ENCODE data around the gene ADPRH.

The ADPRH gene

DNA sequence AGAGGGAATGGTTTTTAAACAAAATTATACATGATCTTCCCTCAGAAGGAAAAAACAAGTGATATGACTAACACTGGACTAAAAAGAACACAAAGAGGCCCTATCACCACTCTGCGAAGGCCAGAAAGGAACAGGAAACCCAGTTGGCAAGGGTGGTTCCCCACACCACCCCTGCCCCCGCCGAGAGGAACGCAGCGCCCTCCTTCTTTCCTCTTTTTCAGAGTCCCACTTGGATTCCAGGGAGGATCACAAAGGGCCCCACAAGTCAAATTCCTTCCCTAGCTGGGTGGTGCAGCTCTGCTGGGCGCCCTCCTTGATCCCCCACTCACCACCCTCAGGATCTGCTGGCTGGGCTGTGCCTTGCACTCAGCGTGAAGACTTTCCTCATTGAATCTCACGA is 48.2 kb downstream of the ADPRH start:
- peaks cover 27% of the 10 kb centered on the region for H3K4me1 Mint-ChIP-seq
- no peak for ATAC-seq
- DNase-seq = no peak
- peaks cover 59% of the 10 kb centered on the region for H3K27me3 Mint-ChIP-seq
- no peaks in the 10 kb centered on the region for H3K9me3 Mint-ChIP-seq
- H3K4me3 Mint-ChIP-seq = peak overlapping the region; percentile 13 to 45
- peak overlapping the region; percentile 36 to 62 for H3K27ac Mint-ChIP-seq

DNA sequence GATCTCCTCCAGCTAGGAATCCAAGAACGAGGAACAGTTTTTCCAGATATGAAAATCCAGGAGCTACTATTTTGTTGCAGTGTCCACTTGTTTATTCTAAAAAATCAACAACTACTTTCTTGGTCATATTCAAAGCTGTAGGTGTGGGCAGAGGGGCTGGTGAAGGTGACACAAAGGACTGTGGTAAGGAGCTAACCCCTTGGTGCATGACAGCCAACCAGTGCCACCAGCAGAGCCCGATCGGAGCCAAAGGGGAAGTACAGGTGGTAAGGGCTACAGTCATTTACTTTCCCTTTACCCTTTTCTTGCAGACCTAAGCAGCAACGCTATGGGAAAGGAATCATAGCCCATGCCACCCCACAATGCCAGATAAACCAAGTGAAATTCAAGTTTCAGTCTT is 49.1 kb downstream of the ADPRH start:
- H3K27ac Mint-ChIP-seq = no peak overlapping the region
- DNase-seq = peak; percentile 25 to 77
- peaks cover 27% of the 10 kb centered on the region for H3K4me1 Mint-ChIP-seq
- ATAC-seq = peak; percentile 98
- H3K9me3 Mint-ChIP-seq = no peaks in the 10 kb centered on the region
- H3K27me3 Mint-ChIP-seq = peaks cover 67% of the 10 kb centered on the region
- peak overlapping the region; percentile 36 to 53 for H3K4me3 Mint-ChIP-seq

DNA sequence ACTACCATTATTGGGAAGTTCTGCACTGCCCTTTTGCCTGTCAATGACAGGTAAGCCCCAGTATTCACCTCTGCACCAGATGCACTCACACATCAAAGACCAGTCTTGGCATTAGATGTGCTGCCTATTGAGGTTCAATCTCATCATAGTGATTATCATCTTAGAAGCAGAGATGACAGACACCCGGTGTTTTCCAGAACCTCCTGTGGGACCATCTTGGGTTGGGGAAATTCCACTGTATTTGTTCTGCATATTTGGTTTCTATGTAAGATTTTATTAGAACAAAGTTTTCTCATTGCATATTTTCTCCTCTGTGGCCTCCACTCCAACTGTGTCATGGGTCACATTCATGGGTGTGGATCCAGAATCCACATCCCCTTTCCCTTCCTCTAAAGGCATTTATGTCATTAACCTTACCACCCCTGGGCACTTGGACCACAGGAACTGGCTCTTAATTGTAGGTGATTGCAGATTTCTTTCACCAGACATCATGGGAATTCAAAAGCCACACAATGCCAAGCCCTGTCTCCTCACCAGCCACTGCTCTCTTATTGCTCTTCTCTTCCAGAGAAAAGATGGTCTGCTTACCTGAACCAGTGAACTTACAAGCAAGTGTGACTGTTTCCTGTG is 49.6 kb downstream of the ADPRH start:
- ATAC-seq = peak; percentile 56
- Mint-ChIP-seq H3K4me1 (peaks cover 27% of the 10 kb centered on the region), H3K27ac (peak overlapping the region in 1 of 2 donors; percentile 48), H3K27me3 (peaks cover 67% of the 10 kb centered on the region), H3K9me3 (no peaks in the 10 kb centered on the region), H3K4me3 (no peak overlapping the region)
- peak in 1 of 2 donors; percentile 19 for DNase-seq

DNA sequence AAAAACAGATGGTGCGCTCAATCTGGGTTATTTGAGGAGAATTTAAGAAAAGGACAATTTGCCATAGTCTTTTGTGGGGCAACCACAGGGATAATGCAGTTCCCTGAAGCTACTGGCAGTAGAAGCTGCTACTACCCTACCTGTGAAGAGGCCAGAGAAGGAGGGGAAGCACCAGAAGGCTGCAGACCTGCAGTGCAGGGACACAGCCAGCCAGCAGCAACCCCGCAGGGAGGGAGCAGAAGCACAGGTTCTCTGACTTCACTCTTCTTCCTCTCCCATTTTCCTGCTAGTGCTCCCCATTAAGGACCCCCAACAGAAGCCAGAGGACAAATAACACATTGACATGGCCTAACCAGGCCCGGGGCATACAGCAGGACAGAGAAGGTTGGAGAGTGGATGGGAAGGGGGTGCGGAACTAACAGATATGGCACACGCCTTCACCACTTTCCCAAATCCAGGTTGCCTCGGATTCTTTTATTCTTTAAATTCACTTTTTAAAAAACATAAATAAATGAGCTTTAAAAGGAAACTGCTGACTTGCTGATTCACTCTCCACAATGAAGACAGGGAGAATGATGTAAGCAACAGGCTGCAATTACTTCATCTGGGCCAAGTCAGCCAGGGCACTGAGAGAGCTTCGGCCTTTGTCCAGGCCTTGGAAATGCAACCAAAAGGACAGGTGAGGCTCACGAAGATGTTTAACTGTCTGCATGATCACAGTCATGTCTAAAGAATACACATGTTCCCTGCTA is 51.0 kb downstream of the ADPRH start:
- no peak for ATAC-seq
- peaks cover 61% of the 10 kb centered on the region for H3K27me3 Mint-ChIP-seq
- H3K4me3 Mint-ChIP-seq = no peak overlapping the region
- H3K4me1 Mint-ChIP-seq = peaks cover 27% of the 10 kb centered on the region
- H3K9me3 Mint-ChIP-seq = no peaks in the 10 kb centered on the region
- no peak overlapping the region for H3K27ac Mint-ChIP-seq
- DNase-seq = no peak

DNA sequence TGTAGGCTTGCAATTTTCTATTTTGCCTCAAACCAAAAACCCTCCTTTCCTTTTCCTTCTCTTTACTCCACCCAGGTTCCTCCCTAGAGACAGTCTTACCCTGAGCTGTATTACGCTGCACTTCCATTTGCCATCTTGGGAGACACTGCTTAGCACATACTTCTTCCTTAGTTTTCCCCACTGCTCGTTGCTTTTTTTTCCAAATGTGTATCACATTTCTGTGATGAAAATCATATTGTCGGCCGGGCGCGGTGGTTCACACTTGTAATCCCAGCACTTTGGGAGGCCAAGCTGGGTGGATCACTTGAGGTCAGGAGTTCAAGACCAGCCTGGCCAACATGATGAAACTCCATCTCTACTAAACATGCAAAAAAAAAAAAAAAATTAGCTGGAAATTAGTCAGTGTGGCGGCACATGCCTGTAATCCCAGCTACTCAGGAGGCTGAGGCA is 51.6 kb downstream of the ADPRH start:
- Mint-ChIP-seq H3K27me3 (peaks cover 55% of the 10 kb centered on the region), H3K9me3 (no peaks in the 10 kb centered on the region), H3K4me3 (no peak overlapping the region), H3K4me1 (peaks cover 27% of the 10 kb centered on the region), H3K27ac (peak overlapping the region in 1 of 2 donors; percentile 88)
- ATAC-seq (no peak), DNase-seq (no peak)

DNA sequence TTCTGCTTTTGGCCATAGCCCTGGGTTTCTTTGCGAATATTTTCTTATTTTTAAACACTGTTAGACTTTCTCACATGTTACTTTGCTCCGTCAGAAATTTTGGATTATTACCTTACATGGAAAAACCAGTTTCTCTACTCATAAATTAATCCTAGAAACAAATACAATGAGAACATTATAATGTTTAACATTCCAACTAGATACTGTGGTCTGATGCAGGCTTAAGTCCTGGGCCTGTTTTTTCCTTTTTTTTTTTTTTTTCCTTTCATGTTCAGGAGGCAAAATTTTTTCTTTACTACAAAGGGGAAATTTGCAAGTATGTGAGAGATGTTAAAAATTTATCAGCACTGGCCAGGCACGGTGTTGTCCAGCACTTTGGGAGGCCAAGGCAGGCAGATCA is 52.2 kb downstream of the ADPRH start:
- Mint-ChIP-seq H3K4me3 (no peak overlapping the region), H3K9me3 (no peaks in the 10 kb centered on the region), H3K4me1 (peaks cover 27% of the 10 kb centered on the region), H3K27me3 (peaks cover 49% of the 10 kb centered on the region), H3K27ac (no peak overlapping the region)
- no peak for DNase-seq
- no peak for ATAC-seq

DNA sequence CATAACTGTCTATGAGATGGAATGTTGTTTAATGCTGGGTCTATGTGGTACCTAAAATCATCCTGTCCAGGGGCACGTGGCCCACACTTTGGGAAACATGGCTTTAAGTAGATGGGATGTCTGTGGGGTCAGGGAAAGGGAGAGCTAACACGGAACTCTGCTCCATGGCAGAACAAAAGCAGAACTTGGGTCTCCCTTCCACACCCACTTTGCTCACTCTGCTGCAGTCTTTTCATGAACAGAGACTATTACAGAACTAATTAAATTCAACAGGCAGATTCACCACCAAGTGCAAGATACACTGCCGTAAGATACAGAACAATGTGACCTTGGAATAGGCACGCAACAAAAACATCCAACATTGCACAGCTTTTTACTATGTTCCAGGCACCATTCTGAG is 52.9 kb downstream of the ADPRH start:
- H3K27me3 Mint-ChIP-seq = peaks cover 42% of the 10 kb centered on the region
- H3K4me3 Mint-ChIP-seq = no peak overlapping the region
- DNase-seq = no peak

DNA sequence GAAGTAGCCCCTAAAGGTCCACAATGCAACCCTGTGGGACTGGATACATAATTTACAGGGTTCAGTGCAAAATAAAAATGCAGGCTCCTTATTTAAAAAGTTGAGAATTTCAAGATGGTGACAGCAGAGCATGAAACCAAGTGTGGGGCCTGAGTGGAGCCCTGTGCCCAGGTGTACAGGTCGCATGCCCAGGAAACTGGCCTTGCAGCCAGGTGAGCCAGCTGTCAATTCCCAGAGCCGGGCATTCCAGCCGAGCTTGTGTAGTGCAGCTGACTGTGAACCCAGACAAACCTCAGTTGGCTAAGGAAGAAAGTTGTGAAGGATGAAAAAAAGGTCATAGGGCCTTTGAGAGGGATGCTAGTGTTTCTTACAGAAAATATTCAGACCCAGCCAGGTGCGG is 53.5 kb downstream of the ADPRH start:
- H3K27me3 Mint-ChIP-seq = peaks cover 36% of the 10 kb centered on the region
- H3K9me3 Mint-ChIP-seq = no peaks in the 10 kb centered on the region
- peaks cover 21% of the 10 kb centered on the region for H3K4me1 Mint-ChIP-seq
- ATAC-seq = no peak
- H3K27ac Mint-ChIP-seq = no peak overlapping the region
- H3K4me3 Mint-ChIP-seq = no peak overlapping the region
- no peak for DNase-seq

More for the DNA sequence above, 52.9 kb downstream of the ADPRH start:
- no peak for ATAC-seq
- peaks cover 23% of the 10 kb centered on the region for H3K4me1 Mint-ChIP-seq
- H3K9me3 Mint-ChIP-seq = no peaks in the 10 kb centered on the region
- peak overlapping the region in 1 of 2 donors; percentile 70 for H3K27ac Mint-ChIP-seq

DNA sequence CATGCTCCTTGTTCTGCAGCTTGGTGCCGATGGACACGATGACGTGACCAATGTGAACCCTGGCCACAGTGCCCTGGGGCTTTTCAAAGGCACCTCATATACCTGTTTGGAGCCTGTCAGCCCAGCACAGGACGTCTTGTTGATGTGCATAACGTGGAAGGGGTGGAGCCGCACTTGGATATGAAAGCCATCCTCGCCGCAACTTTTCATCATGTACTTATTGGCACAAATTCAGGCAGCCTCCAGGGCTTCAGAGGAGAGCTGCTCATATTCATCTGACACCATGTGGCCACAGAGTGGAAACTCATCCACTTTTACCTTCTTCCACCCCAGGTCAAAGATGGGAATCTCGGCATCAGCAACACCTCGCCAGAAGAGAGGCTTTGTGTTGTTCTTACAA is 56.4 kb downstream of the ADPRH start:
- H3K27me3 Mint-ChIP-seq = peaks cover 12% of the 10 kb centered on the region
- H3K4me3 Mint-ChIP-seq = no peak overlapping the region
- peaks cover 10% of the 10 kb centered on the region in 2 donors for H3K9me3 Mint-ChIP-seq
- DNase-seq (no peak), ATAC-seq (no peak)
- H3K4me1 Mint-ChIP-seq = peaks cover 30% of the 10 kb centered on the region
- no peak overlapping the region for H3K27ac Mint-ChIP-seq

DNA sequence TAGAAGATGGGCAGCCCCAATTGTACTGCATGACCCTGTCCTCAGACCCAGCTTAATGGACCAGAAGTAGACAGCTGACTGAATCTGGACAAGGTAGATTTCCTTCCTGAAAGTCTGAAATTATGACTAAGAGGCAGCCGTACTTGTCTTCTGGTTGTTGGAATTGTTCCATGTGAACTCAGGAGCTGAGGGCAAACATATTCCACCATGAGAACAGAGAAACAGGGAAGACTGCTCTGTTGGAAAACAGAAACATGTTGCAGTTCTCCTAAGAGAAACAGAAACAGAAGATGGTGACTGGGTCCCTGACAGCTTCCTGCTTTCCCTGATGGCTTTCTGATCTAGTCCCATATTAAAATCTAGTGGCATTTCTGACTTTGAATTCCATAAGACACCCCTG is 57.0 kb downstream of the ADPRH start:
- Mint-ChIP-seq H3K27ac (no peak overlapping the region), H3K4me3 (no peak overlapping the region), H3K27me3 (peaks cover 12% of the 10 kb centered on the region), H3K9me3 (peaks cover 10 to 12% of the 10 kb centered on the region in 2 donors), H3K4me1 (peaks cover 30% of the 10 kb centered on the region)
- ATAC-seq = no peak
- no peak for DNase-seq

DNA sequence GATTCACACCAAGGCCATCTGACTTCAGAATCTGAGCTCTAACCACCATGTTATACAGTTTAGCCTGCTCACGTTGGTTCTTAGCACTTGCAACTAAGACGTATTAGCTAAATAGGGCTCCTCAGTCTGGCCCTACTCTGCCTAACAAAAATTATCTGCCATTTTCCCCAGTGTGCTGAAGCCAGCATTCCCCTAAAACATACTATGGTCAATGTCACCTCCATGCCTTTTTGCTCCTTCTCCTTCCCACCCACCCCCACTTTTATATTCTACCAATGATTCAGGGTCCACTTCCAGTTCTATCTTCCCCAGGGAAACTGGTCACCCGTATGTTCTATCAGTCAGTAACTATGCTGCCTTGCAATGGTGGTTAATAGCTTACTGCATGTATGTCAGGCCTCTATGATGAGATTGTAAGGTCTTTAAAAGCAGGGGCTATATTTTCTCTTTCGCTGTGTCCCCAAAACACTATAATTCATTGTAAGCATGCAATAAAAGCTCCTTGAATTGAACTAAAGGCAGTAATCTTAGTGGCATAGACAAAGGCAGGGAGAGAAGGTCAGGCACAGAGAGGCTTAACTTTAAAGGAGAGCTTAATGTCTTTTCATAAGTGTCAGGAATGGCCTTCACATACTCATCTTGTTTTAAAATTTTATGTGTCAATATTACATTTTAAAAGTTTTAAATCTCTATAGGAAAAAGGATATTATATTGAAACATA is 57.8 kb downstream of the ADPRH start:
- Mint-ChIP-seq H3K27me3 (peaks cover 12% of the 10 kb centered on the region), H3K27ac (no peak overlapping the region), H3K4me1 (peaks cover 30% of the 10 kb centered on the region), H3K4me3 (no peak overlapping the region), H3K9me3 (peaks cover 10 to 14% of the 10 kb centered on the region in 2 donors)
- DNase-seq (no peak), ATAC-seq (no peak)

DNA sequence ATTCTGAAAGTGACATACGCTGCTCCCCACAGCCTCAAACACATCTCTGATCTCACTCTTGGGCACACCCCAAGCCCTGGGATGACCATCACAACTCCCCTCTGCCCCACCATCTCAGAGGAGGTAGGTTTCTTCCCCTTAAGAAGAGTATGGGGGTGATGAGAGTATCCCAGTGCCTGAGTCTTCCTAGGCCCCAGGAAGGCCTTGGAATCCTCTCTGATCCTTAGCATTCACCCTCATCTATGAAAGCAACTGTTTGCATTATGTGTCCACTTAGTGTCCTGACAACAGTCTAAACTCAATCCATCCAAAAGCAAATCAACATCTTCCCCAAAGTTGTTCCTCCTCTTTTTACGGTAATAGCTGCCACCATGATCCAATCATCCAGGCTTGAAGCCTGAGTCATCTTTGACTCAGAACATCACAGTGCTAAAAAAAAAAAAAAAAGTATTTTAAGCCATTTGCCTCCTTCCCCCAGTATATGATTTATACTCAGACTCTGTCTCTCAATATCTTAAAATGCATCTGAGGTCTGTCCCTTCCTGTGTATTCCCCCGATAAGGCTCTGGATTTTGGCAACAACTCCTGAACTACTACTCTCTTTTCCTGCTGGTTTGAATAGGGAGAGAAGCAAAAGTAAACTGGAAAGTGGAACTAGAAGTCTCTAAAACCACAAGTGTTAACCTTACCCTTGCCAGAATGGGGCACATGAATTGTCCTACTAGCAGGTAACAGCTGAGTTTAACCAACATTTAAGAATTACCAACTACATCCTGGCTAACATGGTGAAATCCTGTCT is 58.6 kb downstream of the ADPRH start:
- peaks cover 4% of the 10 kb centered on the region for H3K27me3 Mint-ChIP-seq

More for the DNA sequence above, 58.6 kb downstream of the ADPRH start:
- peaks cover 38% of the 10 kb centered on the region for H3K4me1 Mint-ChIP-seq
- DNase-seq (peak; percentile 10 to 31), ATAC-seq (peak; percentile 50)
- H3K27ac Mint-ChIP-seq = peak overlapping the region; percentile 98 to 99
- peaks cover 10 to 14% of the 10 kb centered on the region in 2 donors for H3K9me3 Mint-ChIP-seq
- peak overlapping the region; percentile 64 to 70 for H3K4me3 Mint-ChIP-seq

Data from stimulated activated naive CD8-positive, alpha-beta T cell treated with anti-CD3 and anti-CD28 coated beads, Interleukin-15, amount 100 ng/mL, for 72 hours (primary cell).